Endothelial cell of umbilical vein (primary cell): ENCODE measurements around the gene RHBDD3.

Source experiments
- EZH2 ChIP-seq: IDR thresholded peaks from 2 replicates; pipeline ENCODE4 v1.6.1; 2012; ENCODE audit warnings: borderline replicate concordance, low read depth, mild to moderate bottlenecking, moderate library complexity, low read length, inconsistent platforms; ENCODE audit not compliant: severe bottlenecking
- GATA2 ChIP-seq: IDR thresholded peaks from 2 replicates; pipeline ENCODE4 v1.7.0; 2011; ENCODE audit warnings: low read depth, mild to moderate bottlenecking, moderate library complexity, mixed read lengths, low read length; ENCODE audit not compliant: insufficient read length, insufficient read depth
- JUN ChIP-seq: IDR thresholded peaks from 2 replicates; pipeline ENCODE4 v1.6.1; 2011; ENCODE audit warnings: borderline replicate concordance, low read depth; ENCODE audit not compliant: insufficient read length, insufficient read depth
- MYC ChIP-seq: IDR thresholded peaks from one replicate; pipeline ENCODE4 v1.6.1; 2011; ENCODE audit warnings: mild to moderate bottlenecking, low read depth, low read length
- POLR2A ChIP-seq: IDR thresholded peaks from 2 replicates; pipeline ENCODE4 v1.6.1; 2012; ENCODE audit warnings: low read depth, mild to moderate bottlenecking, control low read depth, low read length
- POLR2AphosphoS5 ChIP-seq: IDR thresholded peaks from 2 replicates; pipeline ENCODE4 v1.6.1; 2012; ENCODE audit warnings: low read depth, mild to moderate bottlenecking, control low read depth, low read length, moderate library complexity; ENCODE audit not compliant: insufficient read depth
- TF ChIP-seq, protein P1 (sequence below), 2 donors: IDR thresholded peaks; 1 replicate in 1 of 2; 2 replicates in 1 of 2; pipeline ENCODE4 v1.5.1; 2011; ENCODE audit warnings: low read length in 2 of 2, mild to moderate bottlenecking in 2 of 2, moderate library complexity in 2 of 2, control low read depth in 1 of 2, inconsistent platforms in 1 of 2, low read depth in 1 of 2; ENCODE audit not compliant: insufficient read depth in 1 of 2; ENCODE audit errors: extremely low read depth in 1 of 2
- TF ChIP-seq, protein P2 (sequence below): IDR thresholded peaks from 2 replicates; pipeline ENCODE4 v1.6.1; 2011; ENCODE audit not compliant: insufficient read depth, insufficient read length

DNA sequence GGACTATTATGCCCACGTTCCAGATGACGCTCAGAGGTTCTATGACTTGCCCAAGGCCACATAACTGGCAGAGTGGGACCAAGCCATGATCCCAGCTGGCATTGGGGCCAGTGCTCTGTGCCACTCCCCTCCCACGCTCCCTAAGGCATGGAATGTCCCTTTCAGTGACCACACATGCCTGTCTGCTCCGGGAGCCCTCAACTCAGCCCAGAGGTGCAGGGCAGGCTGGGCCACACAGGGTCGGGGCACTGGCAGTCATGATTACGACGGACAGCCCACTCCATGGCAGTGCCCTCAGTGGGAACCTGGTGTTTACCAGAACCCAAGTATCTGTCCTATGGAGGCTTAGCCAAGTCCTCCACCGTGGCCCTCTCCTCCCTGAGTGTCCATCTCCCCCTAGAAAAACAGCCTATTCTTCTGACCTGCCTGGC, 10.0 kb downstream of the RHBDD3 start:
- TF ChIP-seq, protein P1, sequence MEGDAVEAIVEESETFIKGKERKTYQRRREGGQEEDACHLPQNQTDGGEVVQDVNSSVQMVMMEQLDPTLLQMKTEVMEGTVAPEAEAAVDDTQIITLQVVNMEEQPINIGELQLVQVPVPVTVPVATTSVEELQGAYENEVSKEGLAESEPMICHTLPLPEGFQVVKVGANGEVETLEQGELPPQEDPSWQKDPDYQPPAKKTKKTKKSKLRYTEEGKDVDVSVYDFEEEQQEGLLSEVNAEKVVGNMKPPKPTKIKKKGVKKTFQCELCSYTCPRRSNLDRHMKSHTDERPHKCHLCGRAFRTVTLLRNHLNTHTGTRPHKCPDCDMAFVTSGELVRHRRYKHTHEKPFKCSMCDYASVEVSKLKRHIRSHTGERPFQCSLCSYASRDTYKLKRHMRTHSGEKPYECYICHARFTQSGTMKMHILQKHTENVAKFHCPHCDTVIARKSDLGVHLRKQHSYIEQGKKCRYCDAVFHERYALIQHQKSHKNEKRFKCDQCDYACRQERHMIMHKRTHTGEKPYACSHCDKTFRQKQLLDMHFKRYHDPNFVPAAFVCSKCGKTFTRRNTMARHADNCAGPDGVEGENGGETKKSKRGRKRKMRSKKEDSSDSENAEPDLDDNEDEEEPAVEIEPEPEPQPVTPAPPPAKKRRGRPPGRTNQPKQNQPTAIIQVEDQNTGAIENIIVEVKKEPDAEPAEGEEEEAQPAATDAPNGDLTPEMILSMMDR (IDR thresholded peaks at IDR 0.05; ENCODE audit: extremely low read depth in 1 of 2, insufficient read depth in 1 of 2, low read depth in 1 of 2, low read length in 2 of 2): no peak
- TF ChIP-seq POLR2A (no peak), POLR2AphosphoS5 (no peak), EZH2 (no peak), GATA2 (no peak), MYC (no peak), JUN (no peak)
- TF ChIP-seq, protein P2, sequence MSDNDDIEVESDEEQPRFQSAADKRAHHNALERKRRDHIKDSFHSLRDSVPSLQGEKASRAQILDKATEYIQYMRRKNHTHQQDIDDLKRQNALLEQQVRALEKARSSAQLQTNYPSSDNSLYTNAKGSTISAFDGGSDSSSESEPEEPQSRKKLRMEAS: no peak
